ENCODE results near the gene INVS. TPM values are rescaled to one million over a fixed set of nuclear protein-coding genes. Genes with fewer than 3 reads are reported as not detected.

INVS gene
- total RNA-seq, 6 donors from 2014 or later, result 14.7 to 43.0 (median 23.3) TPM

GRCh38 chr9:100167915-100168654, 69.0 kb downstream of the INVS start:
- WGBS, 2 donors, result 70 to 76% methylated on average over 5 of the region's 5 CpGs

DNA sequence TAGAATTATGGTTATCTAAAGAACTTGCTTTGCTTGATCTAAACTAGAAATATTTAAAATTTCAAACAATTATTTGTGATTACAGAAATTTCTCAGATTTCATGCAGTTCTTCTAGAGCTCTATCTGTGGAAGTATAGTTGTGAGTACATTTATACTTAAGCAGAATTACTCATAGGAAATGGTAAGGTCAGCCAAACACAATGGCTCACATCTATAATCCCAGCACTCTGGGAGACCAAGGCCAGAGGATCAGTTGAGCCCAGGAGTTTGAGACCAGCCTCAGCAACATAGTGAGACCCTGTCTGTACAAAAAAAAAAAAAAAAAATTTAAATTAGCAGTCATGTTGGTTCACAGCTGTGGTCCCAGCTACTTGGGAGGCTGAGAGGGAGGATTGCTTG, 71.0 kb downstream of the INVS start:
- Histone ChIP-seq H3K4me3 (no peak overlapping the region), H3K27me3 (no peaks in the 10 kb centered on the region), H3K9me3 (no peaks in the 10 kb centered on the region), H3K27ac (no peak overlapping the region), H3K36me3 (peaks cover 0 to 7% (median 2%) of the 10 kb centered on the region in 4 donors), H3K4me1 (no peaks in the 10 kb centered on the region)
- DNase-seq (no peak), ATAC-seq (ENCODE audit: low FRiP score in 2 of 2) (no peak)
- TF ChIP-seq POLR2A (IDR thresholded peaks at IDR 0.05) (no peak), EP300 (IDR thresholded peaks at IDR 0.05) (no peak), POLR2AphosphoS5 (IDR thresholded peaks at IDR 0.05) (no peak)
- TF ChIP-seq, protein P1, sequence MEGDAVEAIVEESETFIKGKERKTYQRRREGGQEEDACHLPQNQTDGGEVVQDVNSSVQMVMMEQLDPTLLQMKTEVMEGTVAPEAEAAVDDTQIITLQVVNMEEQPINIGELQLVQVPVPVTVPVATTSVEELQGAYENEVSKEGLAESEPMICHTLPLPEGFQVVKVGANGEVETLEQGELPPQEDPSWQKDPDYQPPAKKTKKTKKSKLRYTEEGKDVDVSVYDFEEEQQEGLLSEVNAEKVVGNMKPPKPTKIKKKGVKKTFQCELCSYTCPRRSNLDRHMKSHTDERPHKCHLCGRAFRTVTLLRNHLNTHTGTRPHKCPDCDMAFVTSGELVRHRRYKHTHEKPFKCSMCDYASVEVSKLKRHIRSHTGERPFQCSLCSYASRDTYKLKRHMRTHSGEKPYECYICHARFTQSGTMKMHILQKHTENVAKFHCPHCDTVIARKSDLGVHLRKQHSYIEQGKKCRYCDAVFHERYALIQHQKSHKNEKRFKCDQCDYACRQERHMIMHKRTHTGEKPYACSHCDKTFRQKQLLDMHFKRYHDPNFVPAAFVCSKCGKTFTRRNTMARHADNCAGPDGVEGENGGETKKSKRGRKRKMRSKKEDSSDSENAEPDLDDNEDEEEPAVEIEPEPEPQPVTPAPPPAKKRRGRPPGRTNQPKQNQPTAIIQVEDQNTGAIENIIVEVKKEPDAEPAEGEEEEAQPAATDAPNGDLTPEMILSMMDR (IDR thresholded peaks at IDR 0.05), result no peak

More at GRCh38 chr9:100167915-100168654, 69.0 kb downstream of the INVS start:
- peaks cover 0 to 2% (median 0%) of the 10 kb centered on the region in 4 donors for H3K36me3 ChIP-seq
- H3K4me3 ChIP-seq, result no peak overlapping the region
- no peaks in the 10 kb centered on the region for H3K9me3 ChIP-seq
- DNase-seq, result no peak
- no peak for ATAC-seq (ENCODE audit: low FRiP score in 2 of 2)
- TF ChIP-seq, protein P1 (IDR thresholded peaks at IDR 0.05), result no peak
- TF ChIP-seq POLR2AphosphoS5 (IDR thresholded peaks at IDR 0.05), result no peak
- no peak for TF ChIP-seq EP300 (IDR thresholded peaks at IDR 0.05)
- no peak for TF ChIP-seq POLR2A (IDR thresholded peaks at IDR 0.05)
- H3K27me3 ChIP-seq, result no peaks in the 10 kb centered on the region
- H3K27ac ChIP-seq, result no peak overlapping the region
- no peaks in the 10 kb centered on the region for H3K4me1 ChIP-seq

- Histone ChIP-seq H3K27ac (no peak overlapping the region), H3K4me1 (no peaks in the 10 kb centered on the region), H3K27me3 (no peaks in the 10 kb centered on the region), H3K9me3 (no peaks in the 10 kb centered on the region), H3K4me3 (no peak overlapping the region), H3K36me3 (peaks cover 0 to 7% (median 2%) of the 10 kb centered on the region in 4 donors)
- TF ChIP-seq, protein P1 (IDR thresholded peaks at IDR 0.05), result no peak
- TF ChIP-seq EP300 (IDR thresholded peaks at IDR 0.05) (no peak), POLR2AphosphoS5 (IDR thresholded peaks at IDR 0.05) (no peak), POLR2A (IDR thresholded peaks at IDR 0.05) (no peak)
- DNase-seq (no peak), ATAC-seq (ENCODE audit: low FRiP score in 2 of 2) (no peak)
Measured at GRCh38 chr9:100170556-100170955, 71.5 kb downstream of the INVS start.

GRCh38 chr9:100186356-100186755, 87.3 kb downstream of the INVS start:
- no peaks in the 10 kb centered on the region for H3K36me3 ChIP-seq
- no peak for DNase-seq
- no peak for ATAC-seq (ENCODE audit: low FRiP score in 2 of 2)
- 92% methylated on average over 1 of the region's 1 CpG for WGBS, 2 donors
- TF ChIP-seq, protein P1 (IDR thresholded peaks at IDR 0.05), result no peak
- no peak for TF ChIP-seq POLR2AphosphoS5 (IDR thresholded peaks at IDR 0.05)
- no peak for TF ChIP-seq EP300 (IDR thresholded peaks at IDR 0.05)
- no peak for TF ChIP-seq POLR2A (IDR thresholded peaks at IDR 0.05)
- no peak overlapping the region for H3K4me3 ChIP-seq
- H3K9me3 ChIP-seq, result peaks cover 12 to 22% (median 18%) of the 10 kb centered on the region in 4 donors
- H3K27me3 ChIP-seq, result no peaks in the 10 kb centered on the region
- H3K4me1 ChIP-seq, result no peaks in the 10 kb centered on the region
- H3K27ac ChIP-seq, result no peak overlapping the region

DNA sequence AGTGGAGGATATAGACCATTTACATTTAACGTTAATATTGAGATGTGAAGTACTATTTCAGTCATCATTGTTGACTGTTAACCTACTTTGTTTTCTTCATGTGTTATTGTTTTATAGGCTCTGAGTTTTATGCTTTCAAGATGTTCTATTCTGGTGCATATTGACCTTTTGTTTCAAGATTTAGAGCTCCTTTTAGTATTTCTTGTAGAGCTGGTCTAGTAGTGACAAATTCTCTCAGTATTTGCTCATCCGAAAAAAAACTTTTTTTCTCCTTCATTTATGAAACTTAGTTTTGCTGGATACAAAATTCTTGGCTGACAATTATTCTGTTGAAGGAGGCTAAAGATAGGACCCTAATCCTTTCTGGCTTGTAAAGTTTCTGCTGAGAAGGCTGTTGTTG, 91.3 kb downstream of the INVS start:
- H3K4me3 ChIP-seq, result no peak overlapping the region
- WGBS, 2 donors, result 98 to 100% methylated on average over 2 of the region's 2 CpGs
- H3K4me1 ChIP-seq, result no peaks in the 10 kb centered on the region
- H3K36me3 ChIP-seq, result peaks cover 0 to 6% (median 0%) of the 10 kb centered on the region in 4 donors
- H3K27me3 ChIP-seq, result no peaks in the 10 kb centered on the region
- no peak for TF ChIP-seq POLR2A (IDR thresholded peaks at IDR 0.05)
- no peak for TF ChIP-seq EP300 (IDR thresholded peaks at IDR 0.05)
- TF ChIP-seq POLR2AphosphoS5 (IDR thresholded peaks at IDR 0.05), result no peak
- TF ChIP-seq, protein P1 (IDR thresholded peaks at IDR 0.05), result no peak
- DNase-seq (no peak), ATAC-seq (ENCODE audit: low FRiP score in 2 of 2) (no peak)
- no peak overlapping the region for H3K27ac ChIP-seq
- H3K9me3 ChIP-seq, result peaks cover 20 to 28% (median 24%) of the 10 kb centered on the region in 4 donors

All from upper lobe of left lung (tissue), 6 donors.